DMS 273 (cell line): Measurements from ENCODE around the gene UBN2.

Experiments used
- DNase-seq: peaks from one replicate; lab custom pipeline; 2025; ENCODE audit not compliant: unreplicated experiment; lab: John Stamatoyannopoulos, UW

UBN2 gene

DNA sequence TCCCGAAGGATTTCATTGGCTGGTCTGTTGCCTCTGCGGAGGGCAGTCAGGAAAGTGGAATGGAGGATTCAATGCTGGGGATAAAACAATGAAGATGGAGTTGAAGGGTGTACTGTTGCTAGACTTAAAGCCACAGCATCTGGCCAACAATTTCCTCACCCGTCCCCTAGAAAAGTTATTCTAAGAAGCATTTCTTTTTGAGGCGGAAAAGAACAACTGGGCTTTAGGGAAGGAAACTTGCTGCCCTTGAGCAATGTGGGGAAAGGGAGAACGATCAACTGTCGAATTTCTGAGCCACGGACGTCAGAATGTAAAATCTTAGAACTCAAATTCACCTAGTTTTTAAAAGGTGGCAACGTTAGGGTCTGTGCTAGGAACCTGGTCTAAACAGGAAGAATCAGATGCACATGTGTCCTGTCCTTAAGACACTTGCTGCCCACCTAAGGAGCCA is 110.8 kb downstream of the UBN2 start:
- DNase-seq: no peak

DNA sequence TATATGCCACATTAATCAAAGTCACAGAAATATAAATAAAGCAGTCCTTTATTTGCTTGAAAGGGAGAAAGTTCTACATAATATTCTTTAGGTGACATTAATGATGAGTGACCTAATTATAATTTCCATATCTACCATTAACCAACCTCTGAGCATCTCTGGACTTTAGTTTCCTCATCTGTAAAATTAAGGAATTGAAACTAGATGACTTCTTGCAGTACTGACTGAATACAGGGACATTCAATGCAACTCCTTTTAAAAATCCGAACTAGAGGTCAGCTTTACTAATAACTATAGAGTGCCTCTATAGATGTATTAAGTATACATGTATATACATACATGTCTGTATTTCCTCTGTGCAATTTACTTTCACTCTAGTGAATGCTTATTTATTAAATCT is 114.0 kb downstream of the UBN2 start:
- DNase-seq: no peak

DNA sequence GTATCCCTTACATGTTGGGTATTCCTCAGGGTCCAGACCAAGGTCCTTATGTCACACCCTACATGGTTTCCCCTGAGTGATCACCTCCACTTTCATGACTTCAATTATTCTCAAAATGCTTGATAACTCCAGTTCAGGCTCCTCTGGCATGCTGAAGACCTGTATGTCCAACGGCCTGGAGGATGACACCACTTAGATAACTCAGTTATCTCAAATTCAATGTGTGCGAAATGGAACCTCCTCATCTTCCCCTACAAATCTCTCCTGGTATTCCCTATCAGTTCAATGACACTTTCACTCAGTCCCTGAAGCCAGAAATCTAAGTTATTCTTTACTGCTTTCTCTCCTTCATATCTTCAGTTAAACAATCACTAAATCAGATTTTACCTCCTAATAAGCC is 120.0 kb downstream of the UBN2 start:
- DNase-seq: no peak

DNA sequence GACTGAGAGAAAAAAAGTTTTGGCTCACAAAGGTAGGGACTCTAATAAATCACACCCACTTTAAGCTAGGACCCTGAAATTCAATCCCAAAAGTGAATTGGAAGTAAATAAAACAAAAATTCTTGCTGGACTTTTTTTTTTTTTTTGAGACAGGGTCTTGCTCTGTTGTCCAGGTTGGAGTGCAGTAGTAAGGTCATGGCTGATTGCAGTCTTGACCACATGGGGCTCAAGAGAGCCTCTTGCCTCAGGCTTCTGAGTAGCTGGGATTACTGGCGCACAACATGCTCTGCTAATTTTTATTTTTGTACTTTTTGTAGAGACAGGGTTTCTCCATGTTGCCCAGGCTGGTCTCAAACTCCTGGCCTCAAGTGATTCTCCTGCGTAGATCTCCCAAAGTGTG is 123.7 kb downstream of the UBN2 start:
- no peak for DNase-seq

DNA sequence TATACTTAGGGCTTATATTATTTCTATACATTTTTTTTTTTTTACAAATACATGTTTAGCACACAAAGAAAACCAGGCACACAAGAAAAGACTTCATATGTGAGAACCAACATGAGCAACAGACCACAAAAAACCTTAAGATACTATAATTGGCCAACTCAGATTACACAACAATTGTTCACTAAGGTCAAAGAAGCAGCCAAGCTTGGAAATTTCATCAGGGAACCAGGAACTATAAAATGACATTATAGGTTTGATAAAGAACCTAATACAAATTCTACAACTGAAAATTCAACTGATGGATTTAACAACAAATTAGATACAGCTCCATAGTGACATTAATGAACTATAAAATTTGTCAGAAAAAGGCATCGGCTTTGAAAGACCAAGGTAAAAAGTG is 124.3 kb downstream of the UBN2 start:
- no peak for DNase-seq
